Measurements from ENCODE around the gene MPPE1. TPM values are rescaled to one million over a fixed set of nuclear protein-coding genes. Genes with fewer than 3 reads are reported as not detected.

MPPE1 gene
- total and polyA plus RNA-seq, 10 of the 15 experiments (the other 5 are each of a cell fraction or from before 2014, with no cell fraction given) = 13.8 to 34.5 (median 27.6) TPM

GRCh38 chr18:11925800-11926481, 17.8 kb upstream of the MPPE1 start:
- no peaks in the 10 kb centered on the region for H4K20me1 ChIP-seq (ENCODE audit: control insufficient read depth, insufficient read depth)
- H3K27me3 ChIP-seq (replicated peaks in 1 of 2; ENCODE audit: control insufficient read depth in 2 of 2, insufficient read depth in 2 of 2, low read length in 1 of 2) = no peaks in the 10 kb centered on the region
- ChIA-PET CTCF (interaction anchor here (5.7 kb wide), 1 partner anchor 12 kb away, joined by 35 read pairs; no protein-coding TSS in a partner anchor), POLR2A (no interaction called here), SMC1A (ENCODE audit: uncharacterized antibody, unreplicated experiment) (interaction anchor here (5.0 kb wide), 1 partner anchor 11 kb away, joined by 22 read pairs; no protein-coding TSS in a partner anchor), RAD21 (ENCODE audit: unreplicated experiment) (no interaction called here)
- peaks cover 8% of the 10 kb centered on the region; the same call in 1 of the 2 replicates for H3K4me1 ChIP-seq (ENCODE audit: control insufficient read depth, insufficient read depth, low read length)
- no peak overlapping the region for H3K27ac ChIP-seq (ENCODE audit: control insufficient read depth, insufficient read depth)
- in situ Hi-C loops (cut with MboI) (no loop called here), intact Hi-C loops (cut with micrococcal nuclease; ENCODE audit: unreplicated experiment) (no loop called here)
- no peak overlapping the region for H2AFZ ChIP-seq (ENCODE audit: control insufficient read depth, low read depth, low read length)
- H3K4me2 ChIP-seq (ENCODE audit: control insufficient read depth, insufficient read depth) = no peak overlapping the region
- WGBS (ENCODE audit: insufficient coverage, insufficient replicate concordance, low lambda C conversion rate, missing lambda C conversion rate) = 65% methylated on average over 12 of the region's 12 CpGs
- no peak overlapping the region for H3K9ac ChIP-seq (ENCODE audit: control insufficient read depth, insufficient read depth, low read length)
- no peaks in the 10 kb centered on the region for H3K9me3 ChIP-seq (replicated peaks; ENCODE audit: control insufficient read depth, insufficient read depth, low read length)
- ATAC-seq (no peak), DNase-seq (ENCODE audit: low read depth, low spot score) (no peak), FAIRE-seq (no peak)
- H3K79me2 ChIP-seq (ENCODE audit: control insufficient read depth, insufficient read depth, low read length) = no peaks in the 10 kb centered on the region
- no peak overlapping the region for H3K4me3 ChIP-seq
- no TSS peak for BruUV-seq (replicated peaks)
- H3K36me3 ChIP-seq (ENCODE audit: control insufficient read depth in 2 of 2, insufficient read depth in 2 of 2, low read length in 1 of 2) = no peaks in the 10 kb centered on the region
- TF ChIP-seq RFX5 (IDR thresholded peaks at IDR 0.05; ENCODE audit: low read depth, low read length) = no peak
- TF ChIP-seq SMC3 (IDR thresholded peaks at IDR 0.05; ENCODE audit: borderline replicate concordance, low read length) = no peak
- TF ChIP-seq MAX (IDR thresholded peaks at IDR 0.05; ENCODE audit: low read depth, low read length) = no peak
- TF ChIP-seq PAX8 (IDR thresholded peaks at IDR 0.05) = no peak
- TF ChIP-seq HCFC1 (IDR thresholded peaks at IDR 0.05; ENCODE audit: low read length) = no peak
- TF ChIP-seq SMAD1 (IDR thresholded peaks at IDR 0.05; ENCODE audit: low read depth, partially characterized antibody) = no peak
- no peak for TF ChIP-seq BMI1 (IDR thresholded peaks at IDR 0.05; ENCODE audit: borderline replicate concordance)
- TF ChIP-seq BRCA1 (IDR thresholded peaks at IDR 0.05; ENCODE audit: low read depth, low read length) = no peak
- TF ChIP-seq MYB (IDR thresholded peaks at IDR 0.05; ENCODE audit: borderline replicate concordance, low read depth, low read length) = no peak
- TF ChIP-seq TARDBP (IDR thresholded peaks at IDR 0.05; ENCODE audit: borderline replicate concordance) = no peak
- no peak for TF ChIP-seq ZNF207 (IDR thresholded peaks at IDR 0.05; ENCODE audit: borderline replicate concordance)
- no peak for TF ChIP-seq WRNIP1 (IDR thresholded peaks at IDR 0.05; ENCODE audit: borderline replicate concordance, low read depth, low read length)

Data from GM12878 (cell line).